SK-N-SH treated with all-trans-retinoic acid at 6 μM for 48 hours (cell line): Measurements from ENCODE around the gene SLC44A2.
A peak's percentile ranks its signal among the peaks of the same experiment; 100 is the strongest.

Experiments used
- ATAC-seq: fragments of 200-7000 bp; cut with Tn5 transposase; 3 replicates; pipeline ENCODE4 v1.9.1; 2020; ENCODE audit warnings: mild to moderate bottlenecking, moderate library complexity
- ARNTL ChIP-seq: fragments of 450-650 bp; formaldehyde crosslinking; IDR thresholded peaks from 2 replicates; pipeline ENCODE4 v1.5.0; 2020; ENCODE audit warnings: low read depth, mild to moderate bottlenecking, moderate library complexity, borderline replicate concordance
- CREB5 ChIP-seq: fragments of 250-450 bp; sonication (Bioruptor Pico); IDR thresholded peaks from 2 replicates; pipeline ENCODE4 v1.5.1; 2020; ENCODE audit warnings: low read depth, mild to moderate bottlenecking, moderate library complexity
- CSDC2 ChIP-seq: fragments of 250-450 bp; sonication (Bioruptor Pico); IDR thresholded peaks from 2 replicates; pipeline ENCODE4 v1.5.0; 2020; ENCODE audit warnings: mild to moderate bottlenecking, moderate library complexity
- CSRNP3 ChIP-seq: fragments of 250-450 bp; sonication (Bioruptor Pico); IDR thresholded peaks from 2 replicates; pipeline ENCODE4 v1.5.1; 2021; ENCODE audit warnings: mild to moderate bottlenecking, moderate library complexity
- ESRRG ChIP-seq: fragments of 250-450 bp; sonication (Bioruptor Pico); IDR thresholded peaks from 2 replicates; pipeline ENCODE4 v1.6.1; 2021; ENCODE audit warnings: mild to moderate bottlenecking
- GLIS3 ChIP-seq: fragments of 250-450 bp; sonication (Bioruptor Pico); IDR thresholded peaks from 2 replicates; pipeline ENCODE4 v1.5.0; 2020; ENCODE audit warnings: mild to moderate bottlenecking, moderate library complexity
- ISL1 ChIP-seq: fragments of 250-450 bp; sonication (Bioruptor Pico); IDR thresholded peaks from 2 replicates; pipeline ENCODE4 v2.1.2; 2022; ENCODE audit warnings: mild to moderate bottlenecking, moderate library complexity
- OSR1 ChIP-seq: fragments of 250-450 bp; sonication (Bioruptor Pico); IDR thresholded peaks from 2 replicates; pipeline ENCODE4 v1.8.0; 2022; ENCODE audit warnings: moderate library complexity, mild to moderate bottlenecking, inconsistent platforms
- PATZ1 ChIP-seq: fragments of 250-450 bp; sonication (Bioruptor Pico); IDR thresholded peaks from 2 replicates; pipeline ENCODE4 v1.8.0; 2020; ENCODE audit warnings: mild to moderate bottlenecking, moderate library complexity, borderline replicate concordance
- POU6F1 ChIP-seq: fragments of 250-450 bp; sonication (Bioruptor Pico); IDR thresholded peaks from 2 replicates; pipeline ENCODE4 v1.8.0; 2021; ENCODE audit warnings: low read depth, mild to moderate bottlenecking, moderate library complexity, borderline replicate concordance
- PPARA ChIP-seq: fragments of 250-450 bp; sonication (Bioruptor Pico); IDR thresholded peaks from 2 replicates; pipeline ENCODE4 v1.5.0; 2020; ENCODE audit warnings: mild to moderate bottlenecking, borderline replicate concordance
- RARB ChIP-seq: fragments of 250-450 bp; sonication (Bioruptor Pico); IDR thresholded peaks from 2 replicates; pipeline ENCODE4 v1.8.0; 2021; ENCODE audit warnings: mild to moderate bottlenecking, moderate library complexity
- TCF4 ChIP-seq: fragments of 250-450 bp; sonication (Bioruptor Pico); IDR thresholded peaks from 2 replicates; pipeline ENCODE4 v1.8.0; 2021; ENCODE audit warnings: mild to moderate bottlenecking, moderate library complexity, borderline replicate concordance
- TSHZ2 ChIP-seq: fragments of 250-450 bp; sonication (Bioruptor Pico); IDR thresholded peaks from 2 replicates; pipeline ENCODE4 v1.5.0; 2020; ENCODE audit warnings: mild to moderate bottlenecking, moderate library complexity
- ZC3H10 ChIP-seq: fragments of 250-450 bp; sonication (Bioruptor Pico); IDR thresholded peaks from 2 replicates; pipeline ENCODE4 v1.5.1; 2021; ENCODE audit warnings: mild to moderate bottlenecking, moderate library complexity
- ZFP3 ChIP-seq: fragments of 250-450 bp; sonication (Bioruptor Pico); IDR thresholded peaks from 2 replicates; pipeline ENCODE4 v1.5.0; 2020; ENCODE audit warnings: mild to moderate bottlenecking, moderate library complexity
- ZFP30 ChIP-seq: fragments of 450-650 bp; formaldehyde crosslinking; IDR thresholded peaks from 2 replicates; pipeline ENCODE4 v1.5.0; 2022; ENCODE audit warnings: mild to moderate bottlenecking, moderate library complexity
- ZNF565 ChIP-seq: fragments of 450-650 bp; formaldehyde crosslinking; conservative IDR thresholded peaks from 2 replicates; pipeline ENCODE4 v1.5.0; 2020; ENCODE audit warnings: low read depth, mild to moderate bottlenecking, moderate library complexity
- ZNF70 ChIP-seq: fragments of 450-650 bp; formaldehyde crosslinking; IDR thresholded peaks from 2 replicates; pipeline ENCODE4 v1.5.0; 2020; ENCODE audit warnings: mild to moderate bottlenecking, moderate library complexity
- ZNF8 ChIP-seq: fragments of 450-650 bp; formaldehyde crosslinking; IDR thresholded peaks from 2 replicates; pipeline ENCODE4 v1.5.0; 2020; ENCODE audit warnings: mild to moderate bottlenecking, moderate library complexity

Gene SLC44A2

GRCh38 chr19:10603084-10603872, 22.1 kb upstream of the SLC44A2 start:
- ATAC-seq = peak; percentile 24; the same call in 2 of the 3 replicates
- no peak for TF ChIP-seq GLIS3 (CRISPR knock-in tag)
- no peak for TF ChIP-seq PPARA
- TF ChIP-seq ZNF8 (CRISPR knock-in tag) = no peak
- no peak for TF ChIP-seq ZC3H10
- TF ChIP-seq CSRNP3 (CRISPR knock-in tag) = no peak
- TF ChIP-seq ZFP30 (CRISPR knock-in tag) = no peak
- TF ChIP-seq PATZ1 = no peak
- TF ChIP-seq RARB (CRISPR knock-in tag) = no peak
- no peak for TF ChIP-seq CSDC2
- no peak for TF ChIP-seq ZFP3 (CRISPR knock-in tag)
- TF ChIP-seq ARNTL (CRISPR knock-in tag) = no peak
- no peak for TF ChIP-seq POU6F1 (CRISPR knock-in tag)
- TF ChIP-seq ZNF70 = no peak
- TF ChIP-seq TSHZ2 (CRISPR knock-in tag) = no peak
- TF ChIP-seq OSR1 = no peak
- no peak for TF ChIP-seq ZNF565 (CRISPR knock-in tag)

GRCh38 chr19:10603873-10604459, 21.4 kb upstream of the SLC44A2 start:
- TF ChIP-seq ZNF70 (no peak), ZFP3 (CRISPR knock-in tag) (no peak), CSRNP3 (CRISPR knock-in tag) (no peak), ZNF8 (CRISPR knock-in tag) (no peak), ZFP30 (CRISPR knock-in tag) (no peak), ESRRG (no peak), ZNF565 (CRISPR knock-in tag) (no peak), CREB5 (CRISPR knock-in tag) (no peak), PPARA (no peak), OSR1 (no peak), ARNTL (CRISPR knock-in tag) (no peak), TCF4 (CRISPR knock-in tag) (no peak), TSHZ2 (CRISPR knock-in tag) (no peak), ISL1 (no peak)
- no peak for ATAC-seq
